Right hindlimb (tissue), 1 donor: Measurements from ENCODE around the gene SACS.
"Not testable (repeated sequence)": the region's sequence is repeated elsewhere in the genome, so short reads cannot be mapped to it uniquely, and the experiment has no call there.

Experiments used
- DNase-seq: peaks from one replicate; pipeline ENCODE4 v3.0.0-alpha.2; 2018

Gene SACS

DNA sequence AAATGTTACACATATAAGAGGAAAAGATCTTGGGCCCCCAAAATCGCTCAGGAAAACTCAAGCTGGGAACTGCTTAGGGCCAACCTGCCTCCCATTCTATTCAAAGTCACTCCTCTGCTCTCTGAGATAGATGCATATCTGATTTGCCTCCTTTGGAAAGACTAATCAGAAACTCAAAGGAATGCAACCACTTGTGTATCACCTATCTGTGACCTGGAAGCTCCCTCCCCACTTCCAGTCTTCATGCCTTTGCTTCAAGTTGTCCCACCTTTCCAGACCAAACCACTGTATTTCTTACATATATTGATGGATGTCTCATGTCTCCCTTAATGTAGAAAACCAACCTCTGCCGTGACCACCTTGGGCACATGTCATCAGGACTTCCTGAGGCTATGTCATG is 32.3 kb downstream of the SACS start:
- not testable (repeated sequence) for DNase-seq

DNA sequence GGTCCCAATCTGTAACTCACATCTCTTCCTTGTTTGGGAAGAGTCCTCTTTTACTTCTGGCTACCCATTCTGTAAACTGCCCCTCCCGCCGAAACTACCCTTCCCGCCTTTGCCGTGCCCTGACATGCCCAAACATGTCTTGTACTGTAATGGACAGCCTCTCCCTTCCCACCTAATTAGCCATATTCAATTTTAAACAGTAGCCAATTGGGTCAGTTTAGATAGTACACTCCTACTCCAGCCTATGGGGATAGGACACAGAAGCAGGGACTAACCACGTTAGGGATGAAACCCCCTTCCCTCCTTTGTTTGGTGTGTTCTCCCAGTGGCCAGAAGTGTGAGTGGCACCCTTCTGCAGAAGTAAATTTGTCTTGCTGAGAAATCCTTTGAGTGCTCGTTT is 34.2 kb downstream of the SACS start:
- DNase-seq = no peak

- no peak for DNase-seq
Measured at GRCh38 chr13:23394821-23395220, 38.7 kb downstream of the SACS start.

- DNase-seq = no peak
Measured at GRCh38 chr13:23392925-23393645, 40.4 kb downstream of the SACS start.

DNA sequence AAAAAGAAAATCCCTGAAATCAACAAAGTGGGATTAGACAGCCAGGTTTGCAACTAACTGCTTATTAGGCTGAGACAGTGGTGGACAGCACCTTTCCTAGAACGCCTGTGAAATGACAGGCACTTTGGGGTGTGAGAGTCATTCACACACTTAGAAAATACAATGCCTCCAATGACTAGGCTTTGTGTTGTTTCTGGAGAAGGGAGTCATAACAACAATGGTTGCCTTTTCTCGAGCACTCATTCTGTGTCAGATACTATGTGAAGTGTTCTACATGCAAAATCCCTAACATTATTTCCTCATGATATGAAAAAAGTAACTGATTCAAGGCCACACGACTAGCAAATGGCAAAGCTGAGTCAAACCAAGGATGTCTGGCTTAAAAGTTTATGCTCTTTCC is 41.2 kb downstream of the SACS start:
- no peak for DNase-seq

DNA sequence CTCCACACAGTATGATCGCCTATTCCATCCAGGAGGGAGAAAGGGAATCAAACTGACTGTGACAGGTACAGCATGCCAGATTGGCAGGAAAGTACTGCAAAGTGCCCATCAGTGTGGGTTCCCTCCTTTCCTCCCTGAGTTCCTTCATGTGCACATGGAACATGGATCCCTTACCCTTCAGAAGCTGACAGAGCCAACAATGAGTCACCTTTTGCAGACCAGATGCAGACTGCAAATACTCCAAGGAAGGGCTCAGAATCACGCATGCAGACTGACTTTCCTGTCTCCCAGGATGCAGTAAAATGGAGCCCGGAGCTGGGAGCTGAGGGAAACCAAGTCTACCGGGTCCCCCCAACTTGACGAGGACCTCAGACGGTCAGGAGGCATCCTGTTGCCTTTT is 41.8 kb downstream of the SACS start:
- no peak for DNase-seq

GRCh38 chr13:23386533-23386932 is 47.0 kb downstream of the SACS start:
- DNase-seq = no peak

DNA sequence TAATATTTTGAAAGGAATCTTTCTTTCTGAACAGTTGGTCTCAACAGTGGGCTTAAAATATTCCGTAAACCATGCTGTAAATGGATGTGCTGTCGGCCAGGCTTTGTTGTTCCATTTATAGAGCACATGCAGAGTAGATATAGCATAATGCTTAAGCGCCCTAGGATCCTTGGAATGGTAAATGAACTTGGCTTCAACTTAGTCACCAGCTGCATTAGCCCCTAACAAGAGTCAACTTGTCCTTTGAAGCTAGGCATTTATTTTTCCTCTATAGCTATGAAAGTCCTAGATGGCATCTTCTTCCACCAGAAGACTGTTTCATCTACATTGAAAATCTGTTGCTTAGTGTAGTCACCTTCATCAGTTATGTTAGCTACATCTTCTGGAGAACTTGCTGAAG is 47.6 kb downstream of the SACS start:
- DNase-seq = no peak

DNA sequence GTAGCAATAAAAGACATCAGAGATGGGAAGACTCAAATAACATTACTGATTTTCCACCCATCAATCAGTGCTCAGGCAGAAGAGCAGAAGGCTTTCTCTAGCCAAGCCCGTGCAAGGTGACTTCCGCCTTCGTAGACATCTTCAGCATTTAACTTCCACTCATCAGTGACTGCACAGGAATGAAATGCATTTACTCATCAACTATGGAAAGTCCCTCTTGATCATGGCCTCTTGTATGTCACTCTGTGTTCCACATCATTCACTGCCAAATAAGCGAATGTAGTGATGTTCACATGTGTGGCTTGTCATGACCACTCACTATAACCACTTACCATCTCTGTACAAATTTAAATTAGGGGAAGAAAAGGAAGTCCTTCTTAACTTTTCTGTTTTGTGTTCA is 49.4 kb downstream of the SACS start:
- no peak for DNase-seq

- DNase-seq = no peak
Measured at GRCh38 chr13:23383151-23383550, 50.4 kb downstream of the SACS start.

DNA sequence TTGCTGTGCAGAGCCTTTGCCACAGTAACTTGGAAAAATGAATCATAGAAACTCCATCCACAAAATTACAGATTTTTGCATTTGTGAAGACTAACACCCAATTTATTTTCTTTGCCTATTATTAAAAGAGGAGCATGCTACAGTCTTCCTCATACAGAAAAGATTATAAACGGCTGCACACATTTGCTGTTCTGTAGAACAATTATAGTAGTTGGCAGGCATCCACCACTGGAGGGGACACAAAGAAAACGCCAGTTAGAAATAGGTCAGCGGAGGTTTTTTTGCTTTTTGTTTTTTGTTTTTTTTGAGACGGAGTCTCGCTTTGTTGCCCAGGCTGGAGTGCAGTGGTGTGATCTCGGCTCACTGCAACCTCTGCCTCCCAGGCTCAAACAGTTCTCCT is 51.6 kb downstream of the SACS start:
- no peak for DNase-seq

- DNase-seq = no peak
Measured at GRCh38 chr13:23380534-23380933, 53.0 kb downstream of the SACS start.

- peak; percentile 41 for DNase-seq
Measured at GRCh38 chr13:23377983-23378632, 55.4 kb downstream of the SACS start.

GRCh38 chr13:23377579-23377978 is 55.9 kb downstream of the SACS start:
- peak; percentile 38 for DNase-seq

GRCh38 chr13:23375001-23375971 is 58.2 kb downstream of the SACS start:
- DNase-seq = peak; percentile 98

DNA sequence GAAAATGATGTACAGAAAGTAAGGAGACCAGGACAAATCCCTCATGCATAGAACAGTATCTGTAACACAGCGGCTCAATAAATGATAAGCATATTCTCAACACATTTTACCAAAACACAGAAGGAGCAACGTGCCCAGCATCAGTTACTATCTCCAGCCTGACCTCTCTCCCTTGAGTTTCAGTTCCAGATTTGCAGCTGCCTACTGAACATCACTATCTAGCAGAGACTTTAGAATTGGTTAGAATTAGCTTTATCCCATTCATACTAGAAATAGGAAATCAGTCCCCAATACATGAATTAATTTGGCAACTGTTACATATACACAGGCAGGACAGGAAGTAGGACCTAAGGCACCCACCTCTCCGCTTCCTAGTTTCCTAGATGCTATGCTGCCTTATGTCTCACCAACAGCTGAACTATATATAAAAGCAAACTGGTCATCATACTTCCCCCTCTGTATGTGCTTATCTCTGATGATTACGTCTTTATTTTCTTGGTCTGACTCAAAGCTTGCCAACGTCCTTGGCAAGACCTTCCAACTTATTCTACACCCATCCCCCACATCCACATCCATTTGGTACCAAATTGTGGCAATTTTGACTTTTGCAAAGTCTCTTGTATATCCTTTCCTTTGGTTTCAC is 61.1 kb downstream of the SACS start:
- DNase-seq = no peak

- DNase-seq = no peak
Measured at GRCh38 chr13:23367907-23368306, 65.6 kb downstream of the SACS start.

DNA sequence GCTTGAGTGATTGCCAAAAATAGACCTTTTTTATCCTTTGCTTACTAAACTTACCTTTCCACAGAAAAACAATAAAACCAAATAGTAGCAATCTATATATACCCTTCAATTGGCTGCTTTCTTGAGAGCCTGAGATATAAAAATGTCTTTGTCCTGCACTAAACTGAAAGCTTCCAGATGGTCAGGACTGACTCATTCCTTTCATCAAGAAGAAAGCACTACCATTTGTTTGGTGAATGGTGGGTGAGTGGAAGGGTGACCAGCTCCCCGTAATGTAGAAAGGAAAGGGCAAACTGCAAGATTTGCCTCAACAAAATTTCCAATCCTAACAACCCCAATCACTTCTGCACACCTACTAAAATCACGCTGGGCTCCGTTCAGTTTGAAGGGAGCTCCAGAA is 67.8 kb downstream of the SACS start:
- no peak for DNase-seq

GRCh38 chr13:23359882-23360281 is 73.6 kb downstream of the SACS start:
- no peak for DNase-seq

DNA sequence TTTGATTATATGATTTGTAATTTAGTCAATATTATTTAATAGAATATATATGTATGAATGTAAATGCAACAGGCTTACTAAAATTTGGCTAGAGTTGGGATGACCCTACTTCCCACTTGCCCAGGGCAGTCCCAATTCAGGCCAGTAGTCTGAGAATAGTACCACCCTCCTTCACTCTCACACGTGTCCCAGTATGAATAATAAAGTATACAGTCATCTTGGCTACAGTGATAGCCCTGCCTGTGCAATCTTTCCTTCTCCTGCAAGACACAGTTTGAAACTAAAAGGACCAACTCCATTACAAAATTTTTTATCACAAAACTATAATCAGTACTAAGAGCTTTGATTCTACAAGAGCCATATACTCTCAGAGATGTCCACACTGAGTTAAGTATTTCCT is 76.2 kb downstream of the SACS start:
- no peak for DNase-seq

DNA sequence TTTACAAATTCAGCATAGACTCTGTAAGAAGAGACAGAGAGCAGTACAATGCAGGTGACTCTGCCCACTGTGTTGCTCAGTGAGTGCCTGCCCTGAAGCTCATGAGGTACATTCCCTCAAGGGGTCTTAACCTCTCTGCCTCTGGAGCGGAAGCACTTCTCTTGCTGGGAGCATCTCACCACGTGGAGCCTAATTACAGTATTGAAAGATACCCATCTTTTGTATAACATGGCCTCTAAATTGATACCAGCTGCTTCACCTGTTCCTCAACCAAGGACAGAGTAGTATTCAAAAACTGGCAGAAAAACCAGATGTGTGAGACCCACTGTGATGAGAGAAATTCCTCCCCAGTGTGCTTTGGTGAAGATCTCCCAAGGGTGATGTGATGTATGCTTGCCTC is 77.1 kb downstream of the SACS start:
- no peak for DNase-seq

DNA sequence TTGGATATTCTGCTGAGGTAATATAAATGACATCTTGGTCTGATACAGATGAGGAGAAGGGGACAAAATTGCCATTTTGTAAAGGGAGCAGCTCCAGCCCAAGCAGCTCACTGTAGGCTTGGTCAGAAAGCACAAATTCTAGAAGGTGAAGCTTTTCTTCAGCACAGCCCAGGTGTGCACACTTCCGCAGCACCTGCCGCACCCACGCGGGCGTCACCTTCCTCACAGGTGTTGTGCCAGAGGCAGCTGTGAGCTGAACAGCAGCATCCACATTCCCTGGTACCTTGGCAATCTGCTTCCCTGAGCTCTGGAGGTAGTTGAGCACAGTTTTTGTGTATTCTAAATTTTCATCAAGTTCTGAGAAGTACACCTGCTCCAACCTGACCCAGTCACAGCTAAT is 79.0 kb downstream of the SACS start:
- no peak for DNase-seq

GRCh38 chr13:23352161-23352560 is 81.3 kb downstream of the SACS start:
- DNase-seq = no peak
